Neuronal stem cell (in vitro differentiated cells): ENCODE results near the gene PDE2A.
A peak's percentile ranks its signal among the peaks of the same experiment; 100 is the strongest.

Source experiments
- DNase-seq: peaks from one replicate; pipeline ENCODE4 v3.0.0-alpha.2; 2013; ENCODE audit warnings: low spot score
- H2AFZ ChIP-seq: one replicate; pipeline ENCODE4 v1.6.1; 2013; ENCODE audit warnings: mild to moderate bottlenecking, low read length, inconsistent platforms
- H2AK5ac ChIP-seq: 2 replicates; pipeline ENCODE4 v1.6.1; 2013; ENCODE audit warnings: low read depth, mild to moderate bottlenecking, inconsistent platforms, low read length, moderate library complexity, mixed read lengths
- H2BK120ac ChIP-seq: 2 replicates; pipeline ENCODE4 v1.6.1; 2013; ENCODE audit warnings: low read depth, mild to moderate bottlenecking, inconsistent platforms, low read length, moderate library complexity, mixed read lengths
- H2BK12ac ChIP-seq: one replicate; pipeline ENCODE4 v1.6.1; 2013; ENCODE audit warnings: low read length, inconsistent platforms
- H2BK15ac ChIP-seq: 2 replicates; pipeline ENCODE4 v1.6.1; 2013; ENCODE audit warnings: mild to moderate bottlenecking, low read length, inconsistent platforms, mixed read lengths
- H2BK5ac ChIP-seq: one replicate; pipeline ENCODE4 v1.6.1; 2013; ENCODE audit warnings: inconsistent platforms, mild to moderate bottlenecking, low read length, moderate library complexity
- H3K14ac ChIP-seq: one replicate; pipeline ENCODE4 v1.6.1; 2013; ENCODE audit warnings: low read length, inconsistent platforms
- H3K18ac ChIP-seq: 2 replicates; pipeline ENCODE4 v1.6.1; 2013; ENCODE audit warnings: low read length, inconsistent platforms
- H3K23ac ChIP-seq: 2 replicates; pipeline ENCODE4 v1.6.1; 2013; ENCODE audit warnings: low read depth, mild to moderate bottlenecking, mixed read lengths, low read length, inconsistent platforms; ENCODE audit not compliant: poor library complexity
- H3K27ac ChIP-seq: replicated peaks from 3 replicates; pipeline ENCODE4 v1.5.1; 2013; ENCODE audit warnings: low read length, inconsistent platforms
- H3K27me3 ChIP-seq, 3 experiments: 2 replicates each; pipeline ENCODE4 v1.6.1; 2013; ENCODE audit warnings: low read length in 3 of 3, mild to moderate bottlenecking in 2 of 3, inconsistent platforms in 1 of 3, low read depth in 1 of 3, mixed read lengths in 1 of 3, moderate library complexity in 1 of 3; ENCODE audit not compliant: control insufficient read depth in 3 of 3, insufficient read depth in 3 of 3
- H3K36me3 ChIP-seq, 2 donors: replicated peaks in 1 of 2; 2 replicates each; pipeline ENCODE4 v1.6.1; 2013; ENCODE audit warnings: low read length in 2 of 2; ENCODE audit not compliant: control insufficient read depth in 2 of 2, insufficient read depth in 2 of 2
- H3K4ac ChIP-seq: 2 replicates; pipeline ENCODE4 v1.6.1; 2013; ENCODE audit warnings: inconsistent platforms, mild to moderate bottlenecking, low read length, moderate library complexity
- H3K4me1 ChIP-seq, 2 donors: 1 replicate in 1 of 2; 2 replicates in 1 of 2; pipeline ENCODE4 v1.6.1; 2013; ENCODE audit warnings: low read length in 2 of 2, low read depth in 1 of 2; ENCODE audit not compliant: control insufficient read depth in 2 of 2, insufficient read depth in 1 of 2
- H3K4me2 ChIP-seq: one replicate; pipeline ENCODE4 v1.6.1; 2013; ENCODE audit warnings: mild to moderate bottlenecking, low read length, inconsistent platforms; ENCODE audit not compliant: insufficient read depth, poor library complexity, severe bottlenecking
- H3K4me3 ChIP-seq, 2 donors: 2 replicates each; pipeline ENCODE4 v1.5.1; 2013; ENCODE audit warnings: low read length in 2 of 2, mild to moderate bottlenecking in 2 of 2, inconsistent platforms in 1 of 2, moderate library complexity in 1 of 2
- H3K79me1 ChIP-seq: one replicate; pipeline ENCODE4 v1.6.1; 2013; ENCODE audit warnings: low read depth, mild to moderate bottlenecking, inconsistent platforms, low read length, moderate library complexity
- H3K9ac ChIP-seq: one replicate; pipeline ENCODE4 v1.6.1; 2013; ENCODE audit warnings: mild to moderate bottlenecking, low read depth, low read length, inconsistent platforms; ENCODE audit not compliant: poor library complexity
- H3K9me3 ChIP-seq, 2 donors: replicated peaks in 1 of 2; 2 replicates each; pipeline versions ENCODE3 to v1.6.1; 2013; ENCODE audit warnings: low read length in 2 of 2, mild to moderate bottlenecking in 2 of 2, inconsistent platforms in 1 of 2, low read depth in 1 of 2, mixed read lengths in 1 of 2, moderate library complexity in 1 of 2; ENCODE audit not compliant: control insufficient read depth in 2 of 2, insufficient read depth in 1 of 2
- H4K8ac ChIP-seq: one replicate; pipeline ENCODE4 v1.6.1; 2013; ENCODE audit warnings: low read depth, mild to moderate bottlenecking, inconsistent platforms, low read length, moderate library complexity
- H4K91ac ChIP-seq: one replicate; pipeline ENCODE4 v1.6.1; 2013; ENCODE audit warnings: low read length, low read depth, mild to moderate bottlenecking, inconsistent platforms; ENCODE audit not compliant: poor library complexity
- WGBS, 2 donors: extraction: QIAGEN DNeasy Blood & Tissue Kit; methylation state at CpG; one replicate each; pipeline ENCODE4 v1.1.7; 2013; ENCODE audit warnings: missing lambda C conversion rate in 2 of 2, mixed read lengths in 1 of 2; ENCODE audit not compliant: insufficient read length in 2 of 2, insufficient replicate concordance in 1 of 2; ENCODE audit errors: extremely low coverage in 2 of 2; 5-methylcytosine and 5-hydroxymethylcytosine counted together

PDE2A gene

DNA sequence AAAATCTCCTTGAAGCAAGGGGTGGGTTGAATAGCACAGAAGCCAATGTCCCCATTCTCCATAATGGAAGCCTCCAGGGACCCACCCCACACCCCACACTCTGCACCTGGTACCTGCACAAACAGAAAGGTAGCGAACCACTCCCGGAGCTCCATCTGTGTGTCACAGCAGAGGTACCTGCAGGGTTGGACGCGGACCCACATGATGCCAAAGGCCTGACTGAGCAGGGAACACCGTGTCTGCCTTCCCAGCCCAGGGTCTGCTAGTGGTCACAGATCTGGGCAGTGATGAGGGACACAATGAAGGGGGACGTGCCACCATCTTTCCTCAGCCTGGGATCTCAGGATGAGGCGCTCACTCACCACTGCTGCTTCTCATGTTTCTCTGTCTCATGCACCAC is 13.1 kb upstream of the PDE2A start:
- H2AK5ac ChIP-seq, result no peak overlapping the region
- H3K4me1 ChIP-seq, result peaks cover 0 to 4% of the 10 kb centered on the region in 2 donors
- WGBS, 2 donors, result no CpG with 5 or more reads among the region's 7 CpGs
- H3K27me3 ChIP-seq, result no peaks in the 10 kb centered on the region
- H2BK12ac ChIP-seq, result no peak overlapping the region
- H2AFZ ChIP-seq, result no peak overlapping the region
- H3K4ac ChIP-seq, result no peak overlapping the region
- no peaks in the 10 kb centered on the region for H3K79me1 ChIP-seq
- DNase-seq, result no peak
- H4K91ac ChIP-seq, result no peak overlapping the region
- no peak overlapping the region for H4K8ac ChIP-seq
- H2BK120ac ChIP-seq, result no peak overlapping the region
- H3K9me3 ChIP-seq, result no peaks in the 10 kb centered on the region
- H2BK15ac ChIP-seq, result no peak overlapping the region
- H2BK5ac ChIP-seq, result no peak overlapping the region
- H3K36me3 ChIP-seq, result peaks cover 4 to 15% of the 10 kb centered on the region in 2 donors
- no peak overlapping the region for H3K14ac ChIP-seq
- peak overlapping the region; percentile 8 for H3K23ac ChIP-seq
- H3K4me2 ChIP-seq, result no peak overlapping the region
- no peak overlapping the region for H3K18ac ChIP-seq
- H3K9ac ChIP-seq, result peak overlapping the region; percentile 64
- H3K4me3 ChIP-seq, result no peak overlapping the region
- no peak overlapping the region for H3K27ac ChIP-seq

DNA sequence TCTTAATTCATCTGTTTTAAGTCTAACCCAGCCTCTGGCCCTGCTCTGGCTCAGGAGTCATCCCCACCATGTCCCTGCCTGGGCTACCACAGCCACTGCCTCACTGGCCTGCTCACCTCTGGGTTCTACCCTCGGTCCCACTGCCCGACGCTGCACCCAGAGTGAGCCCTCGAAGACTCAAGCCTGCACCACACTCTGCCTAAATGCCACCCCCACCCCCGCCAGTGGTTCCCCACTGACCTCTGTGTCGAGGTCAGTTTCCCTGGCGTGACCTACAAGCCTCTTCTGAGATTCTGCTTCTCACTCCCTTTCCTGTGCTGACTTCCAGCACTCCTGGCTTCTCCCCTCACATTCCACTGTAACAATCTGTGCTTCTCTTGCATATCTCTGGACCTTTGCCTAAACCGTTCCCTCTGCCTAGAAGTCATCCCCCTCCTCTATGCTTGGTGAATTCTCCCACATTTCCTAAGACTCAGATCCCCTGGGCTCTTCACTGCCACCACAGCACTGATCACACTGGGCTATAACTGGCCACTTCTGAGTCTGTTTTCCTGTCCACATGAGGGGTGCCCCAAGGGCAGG is 12.5 kb upstream of the PDE2A start:
- Histone ChIP-seq H3K27me3 (no peaks in the 10 kb centered on the region), H4K91ac (no peak overlapping the region), H3K4me3 (no peak overlapping the region), H2BK5ac (no peak overlapping the region), H3K14ac (no peak overlapping the region), H2AK5ac (no peak overlapping the region), H3K79me1 (no peaks in the 10 kb centered on the region), H3K4me2 (no peak overlapping the region), H3K27ac (no peak overlapping the region), H3K9ac (no peak overlapping the region), H3K36me3 (peaks cover 4 to 10% of the 10 kb centered on the region in 2 donors), H2BK15ac (no peak overlapping the region), H2AFZ (no peak overlapping the region), H3K18ac (no peak overlapping the region), H2BK12ac (no peak overlapping the region), H3K9me3 (no peaks in the 10 kb centered on the region), H3K23ac (no peak overlapping the region), H3K4me1 (peaks cover 0 to 4% of the 10 kb centered on the region in 2 donors), H2BK120ac (no peak overlapping the region), H4K8ac (no peak overlapping the region), H3K4ac (no peak overlapping the region)
- no CpG with 5 or more reads among the region's 8 CpGs for WGBS, 2 donors
- no peak for DNase-seq

- no peaks in the 10 kb centered on the region for H3K27me3 ChIP-seq
- H2AFZ ChIP-seq, result no peak overlapping the region
- peaks cover 6 to 14% of the 10 kb centered on the region in 2 donors for H3K4me1 ChIP-seq
- no peak overlapping the region for H3K18ac ChIP-seq
- DNase-seq, result no peak
- no peak overlapping the region for H3K23ac ChIP-seq
- no peak overlapping the region for H3K4ac ChIP-seq
- no peaks in the 10 kb centered on the region for H3K9me3 ChIP-seq
- H2BK15ac ChIP-seq, result no peak overlapping the region
- no peaks in the 10 kb centered on the region for H3K79me1 ChIP-seq
- no peak overlapping the region for H3K9ac ChIP-seq
- no peak overlapping the region for H2BK12ac ChIP-seq
- no peak overlapping the region for H4K8ac ChIP-seq
- no peak overlapping the region for H4K91ac ChIP-seq
- no peak overlapping the region for H3K14ac ChIP-seq
- WGBS, 2 donors, result no CpG with 5 or more reads among the region's 24 CpGs
- no peak overlapping the region for H3K4me2 ChIP-seq
- H3K36me3 ChIP-seq, result peaks cover 1 to 4% of the 10 kb centered on the region in 2 donors
- no peak overlapping the region for H3K4me3 ChIP-seq
- H2BK120ac ChIP-seq, result no peak overlapping the region
- no peak overlapping the region for H2AK5ac ChIP-seq
- H3K27ac ChIP-seq, result no peak overlapping the region
- no peak overlapping the region for H2BK5ac ChIP-seq
These were observed 11.6 kb upstream of the PDE2A start for GRCh38 chr11:72685560-72686480.

- H2AK5ac ChIP-seq, result peak overlapping the region; percentile 41
- no peaks in the 10 kb centered on the region for H3K79me1 ChIP-seq
- no CpG with 5 or more reads among the region's 9 CpGs for WGBS, 2 donors
- peak overlapping the region; percentile 8 for H3K18ac ChIP-seq
- H4K91ac ChIP-seq, result no peak overlapping the region
- no peak overlapping the region for H2BK120ac ChIP-seq
- H3K9me3 ChIP-seq, result no peaks in the 10 kb centered on the region
- H4K8ac ChIP-seq, result no peak overlapping the region
- no peak overlapping the region for H3K4ac ChIP-seq
- no peak overlapping the region for H3K27ac ChIP-seq
- no peak overlapping the region for H3K4me3 ChIP-seq
- peaks cover 6 to 16% of the 10 kb centered on the region in 2 donors for H3K4me1 ChIP-seq
- no peak overlapping the region for H3K14ac ChIP-seq
- no peak overlapping the region for H3K23ac ChIP-seq
- H3K27me3 ChIP-seq, result peaks cover 0 to 8% (median 2%) of the 10 kb centered on the region in 3 experiments
- H2AFZ ChIP-seq, result no peak overlapping the region
- H2BK12ac ChIP-seq, result no peak overlapping the region
- no peak overlapping the region for H2BK15ac ChIP-seq
- H3K4me2 ChIP-seq, result no peak overlapping the region
- H2BK5ac ChIP-seq, result peak overlapping the region; percentile 13
- DNase-seq, result no peak
- peaks cover 0 to 3% of the 10 kb centered on the region in 2 donors for H3K36me3 ChIP-seq
- peak overlapping the region; percentile 50 for H3K9ac ChIP-seq
These were observed 10.2 kb upstream of the PDE2A start for GRCh38 chr11:72684236-72684912.
